ENCODE data around the gene MOV10. TPM values are rescaled to one million over a fixed set of nuclear protein-coding genes. Genes with fewer than 3 reads are reported as not detected.

MOV10 gene
- total RNA-seq, 2 experiments from 2014 or later = 100 to 102 TPM

GRCh38 chr1:112710159-112710558 lies 35.7 kb downstream of the MOV10 start:
- Mint-ChIP-seq H3K27me3 (peaks cover 61% of the 10 kb centered on the region), H3K4me3 (no peak overlapping the region), H3K4me1 (peaks cover 31% of the 10 kb centered on the region), H3K36me3 (ENCODE audit: low read depth) (no peaks in the 10 kb centered on the region), H3K27ac (no peak overlapping the region), H3K9me3 (no peaks in the 10 kb centered on the region)
- DNase-seq = no peak
- ChIA-PET POLR2A (interaction anchor here (2.6 to 10.2 kb wide), 2 partner anchors 12 to 36 kb away, joined by 9 to 51 read pairs; partner anchors contain the start of gene MOV10), CTCF (interaction anchor here (1.9 to 3.5 kb wide), 3 partner anchors 8 to 319 kb away, joined by 5 to 22 read pairs (median 10); partner anchors contain the start of gene MOV10)

DNA sequence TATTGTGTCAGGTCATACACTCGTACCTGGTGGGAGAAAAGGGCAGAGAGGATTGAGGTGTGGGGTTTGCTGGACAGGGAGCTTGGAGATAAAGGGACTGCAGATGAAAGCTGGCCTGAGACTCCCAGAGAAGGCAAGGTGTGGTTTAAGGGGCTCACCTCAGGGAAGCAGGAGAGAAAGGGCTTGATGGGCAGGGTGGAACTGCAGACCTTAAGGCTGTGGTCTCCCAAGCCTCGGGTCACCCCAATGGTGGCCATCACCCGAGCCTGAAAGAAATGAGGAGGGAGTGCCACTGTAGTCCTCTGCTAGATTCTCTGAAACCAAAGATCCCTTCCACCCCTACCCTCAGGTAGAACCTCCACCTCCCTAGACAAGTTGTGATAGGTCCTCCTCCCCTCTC lies 36.1 kb downstream of the MOV10 start:
- Mint-ChIP-seq H3K4me3 (no peak overlapping the region), H3K4me1 (peaks cover 29% of the 10 kb centered on the region)

GRCh38 chr1:112711041-112711440 lies 36.6 kb downstream of the MOV10 start:
- Mint-ChIP-seq H3K4me3 (no peak overlapping the region), H3K4me1 (peaks cover 29% of the 10 kb centered on the region), H3K36me3 (ENCODE audit: low read depth) (no peaks in the 10 kb centered on the region), H3K27ac (no peak overlapping the region), H3K27me3 (peaks cover 61% of the 10 kb centered on the region), H3K9me3 (no peaks in the 10 kb centered on the region)
- ChIA-PET CTCF (interaction anchor here (1.9 to 2.4 kb wide), 2 partner anchors 7 to 320 kb away, joined by 5 to 10 read pairs; a partner anchor contains a TSS), POLR2A (interaction anchor here (10.2 kb wide), 1 partner anchor 37 kb away, joined by 51 read pairs; the partner anchor contains the start of gene MOV10)
- no peak for DNase-seq

More for the DNA sequence above, 36.1 kb downstream of the MOV10 start:
- POLR2A ChIA-PET = interaction anchor here (10.2 kb wide), 1 partner anchor 36 kb away, joined by 51 read pairs; the partner anchor contains the start of gene MOV10
- no peak for DNase-seq
- H3K36me3 Mint-ChIP-seq (ENCODE audit: low read depth) = no peaks in the 10 kb centered on the region
- no peaks in the 10 kb centered on the region for H3K9me3 Mint-ChIP-seq
- CTCF ChIA-PET = interaction anchor here (1.9 to 3.5 kb wide), 3 partner anchors 8 to 319 kb away, joined by 5 to 22 read pairs (median 10); partner anchors contain the start of gene MOV10
- peaks cover 61% of the 10 kb centered on the region for H3K27me3 Mint-ChIP-seq
- no peak overlapping the region for H3K27ac Mint-ChIP-seq

GRCh38 chr1:112711670-112712069 lies 37.2 kb downstream of the MOV10 start:
- Mint-ChIP-seq H3K27ac (no peak overlapping the region), H3K4me1 (peaks cover 29% of the 10 kb centered on the region), H3K9me3 (no peaks in the 10 kb centered on the region), H3K4me3 (no peak overlapping the region), H3K36me3 (ENCODE audit: low read depth) (no peaks in the 10 kb centered on the region), H3K27me3 (peaks cover 61% of the 10 kb centered on the region)
- ChIA-PET CTCF (no interaction called here), POLR2A (interaction anchor here (10.2 kb wide), 1 partner anchor 37 kb away, joined by 51 read pairs; the partner anchor contains the start of gene MOV10)
- DNase-seq = no peak

- POLR2A ChIA-PET = interaction anchor here (10.2 kb wide), 1 partner anchor 38 kb away, joined by 51 read pairs; the partner anchor contains the start of gene MOV10
- no peaks in the 10 kb centered on the region for H3K36me3 Mint-ChIP-seq (ENCODE audit: low read depth)
- CTCF ChIA-PET = interaction anchor here (0.9 kb wide), 1 partner anchor 361 kb away, joined by 3 read pairs; the partner anchor contains the start of gene LRIG2
- peaks cover 32% of the 10 kb centered on the region for H3K4me1 Mint-ChIP-seq
- no peak for DNase-seq
- H3K9me3 Mint-ChIP-seq = no peaks in the 10 kb centered on the region
- no peak overlapping the region for H3K4me3 Mint-ChIP-seq
- H3K27ac Mint-ChIP-seq = no peak overlapping the region
- H3K27me3 Mint-ChIP-seq = peaks cover 63% of the 10 kb centered on the region
These were observed 37.7 kb downstream of the MOV10 start for GRCh38 chr1:112712191-112712590.

GRCh38 chr1:112712701-112713128 lies 38.3 kb downstream of the MOV10 start:
- ChIA-PET POLR2A (interaction anchor here (4.4 to 10.2 kb wide), 2 partner anchors 8 to 38 kb away, joined by 33 to 51 read pairs; partner anchors contain the start of gene MOV10), CTCF (interaction anchor here (0.9 kb wide), 1 partner anchor 360 kb away, joined by 3 read pairs; the partner anchor contains the start of gene LRIG2)
- no peak overlapping the region for H3K4me3 Mint-ChIP-seq
- H3K9me3 Mint-ChIP-seq = no peaks in the 10 kb centered on the region
- no peak for DNase-seq
- no peaks in the 10 kb centered on the region for H3K36me3 Mint-ChIP-seq (ENCODE audit: low read depth)
- peaks cover 32% of the 10 kb centered on the region for H3K4me1 Mint-ChIP-seq
- peaks cover 58% of the 10 kb centered on the region for H3K27me3 Mint-ChIP-seq
- H3K27ac Mint-ChIP-seq = no peak overlapping the region

- Mint-ChIP-seq H3K9me3 (no peaks in the 10 kb centered on the region), H3K4me1 (peaks cover 32% of the 10 kb centered on the region), H3K27me3 (peaks cover 53% of the 10 kb centered on the region), H3K36me3 (ENCODE audit: low read depth) (no peaks in the 10 kb centered on the region), H3K27ac (no peak overlapping the region), H3K4me3 (peak overlapping the region; percentile 69)
- CTCF ChIA-PET = interaction anchor here (0.9 kb wide), 1 partner anchor 323 kb away, joined by 3 read pairs; no protein-coding TSS in a partner anchor
- DNase-seq = no peak
- POLR2A ChIA-PET = interaction anchor here (1.7 to 10.2 kb wide), 4 partner anchors 9 to 360 kb away, joined by 12 to 51 read pairs (median 23); partner anchors contain the start of genes LRIG2, MOV10 and ST7L
These were observed 39.2 kb downstream of the MOV10 start for GRCh38 chr1:112713466-112714312.

DNA sequence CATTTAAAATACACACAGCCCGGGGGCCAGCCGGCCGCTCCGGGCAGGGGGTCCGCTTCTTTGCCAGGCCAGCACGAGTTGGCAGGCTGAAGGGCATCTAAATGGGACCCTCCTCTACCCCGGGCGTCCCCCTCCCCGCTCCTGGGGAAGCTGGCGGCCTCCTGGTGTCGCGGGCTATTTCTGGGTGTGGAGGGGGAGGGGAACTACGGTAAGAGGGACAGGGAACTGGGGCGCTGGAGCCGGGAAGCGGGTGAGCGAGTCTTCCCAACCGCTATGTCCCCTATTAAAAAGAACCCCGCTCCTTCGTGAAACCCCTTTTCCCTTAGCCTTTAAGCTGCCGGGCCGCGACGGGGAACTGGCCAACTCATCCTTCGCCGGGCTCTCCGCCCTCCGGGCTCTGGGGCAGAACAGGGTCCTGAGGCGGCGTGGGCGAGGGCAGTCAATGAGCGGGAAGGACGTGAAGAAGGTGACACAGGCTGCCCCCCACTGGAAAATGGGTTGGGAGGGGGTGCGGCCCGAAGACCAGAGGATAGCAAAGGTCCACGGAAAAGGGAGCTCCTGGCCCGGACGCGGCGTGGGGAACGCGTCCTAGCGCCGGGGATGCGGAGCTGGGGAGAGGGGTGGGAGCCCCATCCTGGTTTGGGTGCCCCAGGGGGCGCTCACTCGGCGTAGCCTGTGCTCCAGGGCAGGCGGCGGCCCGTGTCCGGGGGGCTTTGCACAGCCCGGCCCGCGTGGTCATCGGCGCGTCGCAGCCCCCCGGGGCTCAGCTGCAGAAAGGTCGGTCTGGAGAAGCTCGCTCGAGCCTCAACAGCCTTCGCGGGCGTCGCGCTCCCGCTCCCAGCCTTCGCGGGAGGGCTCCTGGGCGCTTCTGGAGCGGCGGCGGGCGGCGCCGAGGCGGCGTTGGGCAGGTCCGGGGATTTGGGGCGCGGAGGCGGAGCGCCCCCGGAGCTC lies 40.1 kb downstream of the MOV10 start:
- peak overlapping the region; percentile 81 for H3K4me3 Mint-ChIP-seq
- no peaks in the 10 kb centered on the region for H3K9me3 Mint-ChIP-seq
- ChIA-PET POLR2A (interaction anchor here (1.0 to 10.2 kb wide), 9 partner anchors 10 to 1215 kb away, joined by 3 to 51 read pairs (median 3); partner anchors contain the start of genes HIPK1, LRIG2, MOV10 and ST7L), CTCF (interaction anchor here (0.7 to 7.9 kb wide), 24 partner anchors 11 to 738 kb away, joined by 3 to 96 read pairs (median 4); partner anchors contain the start of genes CAPZA1, CTTNBP2NL, LRIG2 and MOV10)
- H3K27me3 Mint-ChIP-seq = peaks cover 51% of the 10 kb centered on the region
- DNase-seq = no peak
- no peaks in the 10 kb centered on the region for H3K36me3 Mint-ChIP-seq (ENCODE audit: low read depth)
- H3K27ac Mint-ChIP-seq = no peak overlapping the region
- H3K4me1 Mint-ChIP-seq = peaks cover 32% of the 10 kb centered on the region

DNA sequence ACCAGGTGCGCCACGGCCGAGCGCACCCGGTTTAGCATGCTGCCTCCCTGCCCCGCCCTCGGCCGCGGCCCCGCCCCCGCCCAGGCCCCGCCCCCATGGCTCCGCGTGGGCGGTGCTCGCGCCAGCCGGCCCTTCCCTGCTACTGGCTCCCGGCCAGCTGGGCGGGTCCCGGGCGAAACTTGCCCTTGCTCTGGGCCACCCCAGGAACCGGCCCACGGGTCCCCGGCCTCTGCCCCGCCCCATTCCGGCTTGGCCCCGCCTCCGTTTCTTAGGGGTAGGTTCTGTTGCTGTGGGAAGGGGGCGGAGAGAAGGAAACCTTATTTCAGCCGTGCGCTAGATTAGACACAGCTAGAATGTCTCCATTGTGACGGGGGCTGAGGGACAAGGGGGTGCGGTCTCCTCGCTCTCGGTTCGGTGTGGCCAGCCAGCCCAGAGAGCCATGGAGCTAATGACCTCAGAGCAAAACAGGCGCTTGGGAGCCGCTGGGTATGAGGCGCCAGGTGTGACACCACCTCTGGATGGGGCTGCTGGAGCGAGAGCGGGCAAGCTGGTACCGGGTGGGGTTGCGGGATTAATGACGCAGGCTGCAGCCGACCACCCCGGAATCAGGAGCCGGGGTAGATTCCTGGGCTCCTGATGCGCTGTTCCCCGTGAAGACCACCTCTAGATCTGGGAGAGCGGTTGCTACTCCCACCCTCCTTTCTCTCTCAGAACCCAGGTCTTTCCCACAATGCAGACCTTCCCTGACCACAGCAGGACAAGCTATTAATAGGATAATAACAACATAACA lies 41.0 kb downstream of the MOV10 start, which contains the start of gene PPM1J:
Gene PPM1J (minus strand): TSS at position 69 of the 790 bp plus-strand sequence. CDS start 31 bp downstream, at position 38.
- H3K4me3 Mint-ChIP-seq = peak within 1 kb of the TSS; percentile 81
- no peaks in the 10 kb centered on the region for H3K9me3 Mint-ChIP-seq
- ChIA-PET POLR2A (interaction anchor here (1.0 to 10.2 kb wide), 9 partner anchors 11 to 1214 kb away, joined by 3 to 51 read pairs (median 3); partner anchors contain the start of genes HIPK1, LRIG2, MOV10 and ST7L), CTCF (interaction anchor here (0.6 to 7.9 kb wide), 32 partner anchors 7 to 738 kb away, joined by 3 to 96 read pairs (median 4); partner anchors contain the start of genes CAPZA1, CTTNBP2NL, LRIG2 and MOV10)
- no peaks in the 10 kb centered on the region for H3K36me3 Mint-ChIP-seq (ENCODE audit: low read depth)
- H3K4me1 Mint-ChIP-seq = peaks cover 32% of the 10 kb centered on the region
- peak; percentile 99 for DNase-seq
- H3K27me3 Mint-ChIP-seq = peaks cover 53% of the 10 kb centered on the region
- H3K27ac Mint-ChIP-seq = no peak within 1 kb of the TSS

- DNase-seq = peak; percentile 80
- Mint-ChIP-seq H3K27ac (no peak overlapping the region), H3K27me3 (peaks cover 51% of the 10 kb centered on the region), H3K9me3 (no peaks in the 10 kb centered on the region), H3K4me1 (peaks cover 32% of the 10 kb centered on the region), H3K36me3 (ENCODE audit: low read depth) (no peaks in the 10 kb centered on the region), H3K4me3 (peak overlapping the region; percentile 81)
- CTCF ChIA-PET = interaction anchor here (0.6 to 7.9 kb wide), 29 partner anchors 8 to 357 kb away, joined by 3 to 96 read pairs (median 5); partner anchors contain the start of genes CAPZA1, CTTNBP2NL, LRIG2 and MOV10
- POLR2A ChIA-PET = interaction anchor here (0.9 to 10.2 kb wide), 5 partner anchors 12 to 1213 kb away, joined by 3 to 51 read pairs (median 13); partner anchors contain the start of genes HIPK1, LRIG2 and MOV10
These were observed 41.8 kb downstream of the MOV10 start for GRCh38 chr1:112716133-112716720.
